Panc1 (cell line): ENCODE measurements around the gene ART5. TPM values are rescaled to one million over a fixed set of nuclear protein-coding genes. Genes with fewer than 3 reads are reported as not detected.
"Not testable (repeated sequence)": the region's sequence is repeated elsewhere in the genome, so short reads cannot be mapped to it uniquely, and the experiment has no call there.

ENCODE experiments used
- ATAC-seq: fragments of 200-7000 bp; cut with Tn5 transposase; 2 replicates; pipeline ENCODE4 v1.9.1; 2020; ENCODE audit warnings: mild to moderate bottlenecking, moderate library complexity
- BruUV-seq: library from RNA; stranded (reverse); fragments of 400-500 nt; replicated peaks from 2 replicates; lab custom pipeline; 2021; lab: Mats Ljungman, UMichigan
- CTCF ChIA-PET: fragments of 300-600 bp; sonication (Branson Sonifier 250); formaldehyde crosslinking; loops from one replicate; lab custom pipeline; 2022; ENCODE audit warnings: antibody characterized with exemption; lab: Charles Lee
- POLR2A ChIA-PET: fragments of 300-600 bp; sonication (Branson Sonifier 250); formaldehyde crosslinking; loops from one replicate; lab custom pipeline; 2022; ENCODE audit warnings: antibody characterized with exemption; lab: Charles Lee
- DNase-seq: peaks from one replicate; pipeline ENCODE4 v3.0.0-alpha.2; 2010; ENCODE audit warnings: low read depth, low spot score
- H3K27ac ChIP-seq: 2 replicates; pipeline ENCODE4 v1.5.1; 2011; ENCODE audit warnings: mild to moderate bottlenecking, low read length, inconsistent platforms
- H3K27me3 ChIP-seq: fragments of 200-500 bp; sonication (Bioruptor generic); 2 replicates; pipeline ENCODE4 v1.6.0; 2014; ENCODE audit warnings: low read length, inconsistent platforms; ENCODE audit not compliant: control insufficient read depth, insufficient read depth
- H3K36me3 ChIP-seq: fragments of 200-500 bp; sonication (Bioruptor generic); 2 replicates; pipeline ENCODE4 v1.5.1; 2014; ENCODE audit warnings: inconsistent platforms, mild to moderate bottlenecking, low read length, moderate library complexity; ENCODE audit not compliant: control insufficient read depth, insufficient read depth
- H3K4me1 ChIP-seq: 2 replicates; pipeline ENCODE4 v1.5.1; 2011; ENCODE audit warnings: inconsistent platforms, mild to moderate bottlenecking, low read length, moderate library complexity; ENCODE audit not compliant: control insufficient read depth, insufficient read depth
- H3K4me3 ChIP-seq, 2 experiments: 2 replicates each; pipeline ENCODE4 v1.5.1; 2011 to 2012; ENCODE audit warnings: low read depth in 2 of 2, low read length in 2 of 2, mild to moderate bottlenecking in 2 of 2, inconsistent platforms in 1 of 2, moderate library complexity in 1 of 2
- H3K9me3 ChIP-seq: fragments of 200-500 bp; sonication (Bioruptor generic); 2 replicates; pipeline ENCODE4 v1.5.1; 2014; ENCODE audit warnings: low read depth, mild to moderate bottlenecking, inconsistent platforms, low read length, moderate library complexity; ENCODE audit not compliant: control insufficient read depth, insufficient read depth
- CTCF ChIP-seq: fragments of 450-650 bp; IDR thresholded peaks from 2 replicates; pipeline ENCODE4 v1.5.1; 2017; ENCODE audit warnings: mild to moderate bottlenecking
- POLR2AphosphoS5 ChIP-seq: IDR thresholded peaks from 2 replicates; pipeline ENCODE4 v1.6.1; 2012; ENCODE audit warnings: mild to moderate bottlenecking, low read depth, low read length, moderate library complexity
- REST ChIP-seq, 2 experiments: IDR thresholded peaks; 2 replicates each; pipeline ENCODE4 v1.6.1; 2011 to 2012; ENCODE audit warnings: low read depth in 2 of 2, control low read depth in 1 of 2, low read length in 1 of 2, mild to moderate bottlenecking in 1 of 2, moderate library complexity in 1 of 2; ENCODE audit not compliant: insufficient read depth in 1 of 2
- SIN3A ChIP-seq: IDR thresholded peaks from 2 replicates; pipeline ENCODE4 v1.6.1; 2012; ENCODE audit warnings: low read depth, mild to moderate bottlenecking, low read length, moderate library complexity, borderline replicate concordance; ENCODE audit not compliant: insufficient read depth
- TCF7L2 ChIP-seq: IDR thresholded peaks from 2 replicates; pipeline ENCODE4 v1.6.1; 2011; ENCODE audit warnings: mild to moderate bottlenecking, low read depth, low read length, inconsistent platforms
- in situ Hi-C: cut with HindIII; loops from 2 replicates; pipeline ENCODE4 v1.10.0; 2016; ENCODE audit warnings: low sequenced_read_pairs, low pct_unique_long_range_greater_than_20kb
- intact Hi-C: fragments of 100-400 bp; cut with micrococcal nuclease; formaldehyde crosslinking; loops from one replicate; pipeline ENCODE4 v1.10.0; 2022; ENCODE audit not compliant: unreplicated experiment
- total RNA-seq: library from RNA; stranded (reverse); gene quantifications from one replicate; pipeline ENCODE4 v1.2.1, GENCODE V29; 2021; ENCODE audit not compliant: unreplicated experiment

The ART5 gene
- total RNA-seq, 1 experiment from 2014 or later: 12.8 TPM

GRCh38 chr11:3605283-3605662, 36.5 kb downstream of the ART5 start:
- no peak for ATAC-seq
- no peaks in the 10 kb centered on the region for H3K27me3 ChIP-seq
- no peaks in the 10 kb centered on the region for H3K36me3 ChIP-seq
- no peak for TF ChIP-seq REST (IDR thresholded peaks at IDR 0.05; ENCODE audit: insufficient read depth in 1 of 2, low read depth in 2 of 2, low read length in 1 of 2)
- TF ChIP-seq POLR2AphosphoS5: no peak
- TF ChIP-seq TCF7L2: no peak
- TF ChIP-seq CTCF: no peak
- TF ChIP-seq SIN3A: no peak
- BruUV-seq: no TSS peak
- no peaks in the 10 kb centered on the region for H3K4me1 ChIP-seq
- no peak overlapping the region for H3K4me3 ChIP-seq
- intact Hi-C loops: no loop called here
- ChIA-PET POLR2A (no interaction called here), CTCF (no interaction called here)
- in situ Hi-C loops: no loop called here
- no peak overlapping the region for H3K27ac ChIP-seq
- no peak for DNase-seq
- H3K9me3 ChIP-seq: no peaks in the 10 kb centered on the region

GRCh38 chr11:3604167-3604566, 37.6 kb downstream of the ART5 start:
- ATAC-seq (no peak), DNase-seq (no peak)
- no peaks in the 10 kb centered on the region for H3K36me3 ChIP-seq
- no TSS peak for BruUV-seq
- H3K4me1 ChIP-seq: no peaks in the 10 kb centered on the region
- no peak for TF ChIP-seq SIN3A
- no peak for TF ChIP-seq CTCF
- no peak for TF ChIP-seq POLR2AphosphoS5
- no peak for TF ChIP-seq REST (IDR thresholded peaks at IDR 0.05; ENCODE audit: insufficient read depth in 1 of 2, low read depth in 2 of 2, low read length in 1 of 2)
- no peak for TF ChIP-seq TCF7L2
- no peaks in the 10 kb centered on the region for H3K9me3 ChIP-seq
- no peak overlapping the region for H3K27ac ChIP-seq
- intact Hi-C loops: no loop called here
- in situ Hi-C loops: no loop called here
- ChIA-PET POLR2A (no interaction called here), CTCF (no interaction called here)
- no peaks in the 10 kb centered on the region for H3K27me3 ChIP-seq
- H3K4me3 ChIP-seq: no peak overlapping the region

GRCh38 chr11:3600201-3600600, 41.6 kb downstream of the ART5 start:
- intact Hi-C loops, H3K9me3 ChIP-seq, H3K27ac ChIP-seq, CTCF ChIA-PET, H3K27me3 ChIP-seq, POLR2A ChIA-PET, H3K4me3 ChIP-seq, in situ Hi-C loops, H3K36me3 ChIP-seq, ATAC-seq, DNase-seq, BruUV-seq, H3K4me1 ChIP-seq: not testable (repeated sequence)

GRCh38 chr11:3597743-3598142, 44.0 kb downstream of the ART5 start:
- H3K4me3 ChIP-seq, intact Hi-C loops, H3K27ac ChIP-seq, H3K27me3 ChIP-seq, in situ Hi-C loops, DNase-seq, CTCF ChIA-PET, BruUV-seq, H3K36me3 ChIP-seq, H3K9me3 ChIP-seq, ATAC-seq, POLR2A ChIA-PET, H3K4me1 ChIP-seq: not testable (repeated sequence)
